Measurements from ENCODE around the gene NEUROD2.

DNA sequence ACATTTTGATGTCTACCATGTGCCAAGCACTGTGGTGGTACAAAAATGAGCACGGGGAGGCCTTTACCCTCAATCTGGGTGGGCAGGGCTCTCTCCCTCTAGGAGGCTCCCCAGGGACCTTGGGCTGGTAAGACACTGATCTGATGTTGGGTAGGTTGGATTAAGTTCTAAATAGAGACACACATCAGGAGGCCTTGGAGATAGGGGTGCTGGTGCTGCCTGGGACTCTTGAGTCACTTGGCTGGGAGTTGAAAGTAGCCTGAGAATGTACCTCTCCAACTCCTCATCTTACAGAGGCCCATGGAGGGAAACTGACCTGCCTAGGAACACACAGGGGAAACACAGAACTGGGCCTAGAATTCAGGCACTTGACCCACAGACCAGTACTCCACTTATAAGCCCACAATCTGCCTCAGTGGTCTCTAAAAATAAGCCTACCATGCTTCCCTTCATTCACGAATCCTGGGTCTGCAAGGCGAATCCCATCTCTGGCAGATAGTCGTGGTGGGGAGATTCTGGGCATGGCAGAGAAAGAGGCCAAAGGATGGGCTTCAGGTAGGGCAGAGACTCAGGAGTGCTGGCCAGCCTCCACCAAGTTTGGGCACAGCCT, 1.8 kb upstream of the NEUROD2 start:
- TF ChIP-seq, protein P1, sequence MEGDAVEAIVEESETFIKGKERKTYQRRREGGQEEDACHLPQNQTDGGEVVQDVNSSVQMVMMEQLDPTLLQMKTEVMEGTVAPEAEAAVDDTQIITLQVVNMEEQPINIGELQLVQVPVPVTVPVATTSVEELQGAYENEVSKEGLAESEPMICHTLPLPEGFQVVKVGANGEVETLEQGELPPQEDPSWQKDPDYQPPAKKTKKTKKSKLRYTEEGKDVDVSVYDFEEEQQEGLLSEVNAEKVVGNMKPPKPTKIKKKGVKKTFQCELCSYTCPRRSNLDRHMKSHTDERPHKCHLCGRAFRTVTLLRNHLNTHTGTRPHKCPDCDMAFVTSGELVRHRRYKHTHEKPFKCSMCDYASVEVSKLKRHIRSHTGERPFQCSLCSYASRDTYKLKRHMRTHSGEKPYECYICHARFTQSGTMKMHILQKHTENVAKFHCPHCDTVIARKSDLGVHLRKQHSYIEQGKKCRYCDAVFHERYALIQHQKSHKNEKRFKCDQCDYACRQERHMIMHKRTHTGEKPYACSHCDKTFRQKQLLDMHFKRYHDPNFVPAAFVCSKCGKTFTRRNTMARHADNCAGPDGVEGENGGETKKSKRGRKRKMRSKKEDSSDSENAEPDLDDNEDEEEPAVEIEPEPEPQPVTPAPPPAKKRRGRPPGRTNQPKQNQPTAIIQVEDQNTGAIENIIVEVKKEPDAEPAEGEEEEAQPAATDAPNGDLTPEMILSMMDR (IDR thresholded peaks at IDR 0.05) = no peak
- TF ChIP-seq POLR2A (IDR thresholded peaks at IDR 0.05) = no peak
